Cerebellar cortex (tissue), 1 donor: ENCODE results near the gene RPL31.
A peak's percentile ranks its signal among the peaks of the same experiment; 100 is the strongest.

Source experiments
- DNase-seq: peaks from one replicate; pipeline ENCODE4 v3.0.0-alpha.2; 2015; ENCODE audit warnings: low spot score

Gene RPL31

GRCh38 chr2:100995309-100996075 is 6.6 kb upstream of the RPL31 start:
- no peak for DNase-seq

GRCh38 chr2:100997509-100998234 is 4.4 kb upstream of the RPL31 start:
- DNase-seq = no peak

- no peak for DNase-seq
Observed at GRCh38 chr2:100998235-100998573, 3.9 kb upstream of the RPL31 start.

- no peak for DNase-seq
Observed at GRCh38 chr2:100999995-101000394, 2.1 kb upstream of the RPL31 start.

- DNase-seq = no peak
Observed at GRCh38 chr2:101002562-101003277, 631 bp downstream of the RPL31 start.

- DNase-seq = no peak
Observed at GRCh38 chr2:101003278-101003775, 1.2 kb downstream of the RPL31 start.

GRCh38 chr2:101004620-101005325 is 2.7 kb downstream of the RPL31 start:
- no peak for DNase-seq

- no peak for DNase-seq
Observed at GRCh38 chr2:101006065-101006715, 4.1 kb downstream of the RPL31 start.

GRCh38 chr2:101007415-101008345 is 5.6 kb downstream of the RPL31 start:
- DNase-seq = peak; percentile 40

- no peak for DNase-seq
Observed at GRCh38 chr2:101011152-101011551, 9.1 kb downstream of the RPL31 start.

GRCh38 chr2:101012054-101012705 is 10.1 kb downstream of the RPL31 start:
- no peak for DNase-seq

- peak; percentile 63 for DNase-seq
Observed at GRCh38 chr2:101012706-101013181, 10.7 kb downstream of the RPL31 start.

GRCh38 chr2:101014264-101014857 is 12.3 kb downstream of the RPL31 start:
- no peak for DNase-seq

- DNase-seq = no peak
Observed at GRCh38 chr2:101017371-101017770, 15.3 kb downstream of the RPL31 start.

- DNase-seq = peak; percentile 43
Observed at GRCh38 chr2:101018934-101019333, 16.8 kb downstream of the RPL31 start.

GRCh38 chr2:101022221-101022620 is 20.1 kb downstream of the RPL31 start:
- no peak for DNase-seq

GRCh38 chr2:101023327-101024107 is 21.4 kb downstream of the RPL31 start:
- no peak for DNase-seq

GRCh38 chr2:101025561-101025960 is 23.5 kb downstream of the RPL31 start:
- DNase-seq = no peak
